ENCODE measurements around the gene HOMEZ.
A peak's percentile ranks its signal among the peaks of the same experiment; 100 is the strongest.
"Not testable (repeated sequence)": the region's sequence is repeated elsewhere in the genome, so short reads cannot be mapped to it uniquely, and the experiment has no call there.

Gene HOMEZ

DNA sequence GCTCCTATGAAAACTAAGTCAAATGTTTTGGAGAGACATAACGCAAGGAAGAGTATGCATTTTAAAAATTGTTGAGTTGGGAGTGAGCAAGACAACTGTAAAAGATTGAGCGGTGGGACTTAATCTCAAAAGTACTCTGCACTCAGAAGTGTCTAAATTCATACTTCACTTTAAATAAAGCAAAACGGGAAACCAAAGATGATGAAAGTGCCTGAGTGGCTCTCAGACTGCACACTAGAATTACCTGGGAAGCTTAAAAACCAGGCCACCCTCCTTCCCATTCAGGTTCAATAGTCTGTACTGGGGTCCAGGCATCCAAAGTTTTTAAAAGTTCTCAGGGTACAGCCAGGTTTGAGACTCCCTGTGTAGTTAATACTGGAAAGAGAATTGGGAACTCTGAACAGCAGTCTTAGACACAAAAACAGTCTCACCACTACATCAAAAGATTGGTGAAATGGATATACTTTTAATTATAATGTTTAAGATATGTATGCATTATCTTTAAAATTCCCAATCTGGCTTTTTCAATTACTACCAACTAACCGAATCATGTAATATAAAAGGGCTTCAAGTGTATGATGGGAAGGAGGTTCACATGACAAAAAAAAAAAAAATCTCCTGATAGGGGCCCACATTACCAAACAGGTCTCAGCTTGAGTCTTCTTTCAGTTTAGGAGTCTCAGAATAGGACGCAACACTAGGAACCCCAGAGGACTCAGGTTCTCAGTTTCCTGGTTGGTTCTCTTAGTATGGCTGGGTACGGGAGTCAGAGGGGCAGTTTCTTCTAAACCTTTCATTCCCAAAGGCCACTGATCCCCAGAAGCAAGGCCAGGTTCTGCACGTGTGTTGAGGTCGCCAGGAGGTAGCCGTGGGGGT, 1.0 kb downstream of the HOMEZ start:
- no peak for DNase-seq (ENCODE audit: low read depth in 3 of 3, low spot score in 1 of 3)

GRCh38 chr14:23281247-23281646, 4.7 kb downstream of the HOMEZ start:
- no peak for DNase-seq (ENCODE audit: low read depth in 3 of 3, low spot score in 1 of 3)

GRCh38 chr14:23277928-23278327, 8.0 kb downstream of the HOMEZ start:
- DNase-seq (ENCODE audit: low read depth in 3 of 3, low spot score in 1 of 3), result not testable (repeated sequence)

DNA sequence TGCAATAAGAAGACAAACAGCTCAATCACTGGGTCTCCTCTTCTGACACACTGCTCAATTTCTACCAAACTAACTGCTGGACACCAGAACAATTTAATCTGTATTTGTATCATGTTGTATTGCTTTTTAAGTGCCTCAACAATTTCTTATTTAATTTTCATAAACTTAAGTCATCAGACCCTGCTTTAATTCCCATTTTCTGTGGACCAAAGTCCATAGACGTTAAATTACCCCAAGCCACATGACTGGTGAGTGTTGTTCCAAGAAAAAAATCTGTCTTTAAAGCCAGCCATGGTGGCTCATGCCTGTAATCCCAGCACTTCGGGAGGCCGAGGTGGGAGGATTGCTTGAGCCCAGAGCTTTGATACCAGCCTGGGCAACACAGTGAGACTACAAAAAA, 8.7 kb downstream of the HOMEZ start:
- no peak for DNase-seq (ENCODE audit: low read depth in 3 of 3, low spot score in 1 of 3)

DNA sequence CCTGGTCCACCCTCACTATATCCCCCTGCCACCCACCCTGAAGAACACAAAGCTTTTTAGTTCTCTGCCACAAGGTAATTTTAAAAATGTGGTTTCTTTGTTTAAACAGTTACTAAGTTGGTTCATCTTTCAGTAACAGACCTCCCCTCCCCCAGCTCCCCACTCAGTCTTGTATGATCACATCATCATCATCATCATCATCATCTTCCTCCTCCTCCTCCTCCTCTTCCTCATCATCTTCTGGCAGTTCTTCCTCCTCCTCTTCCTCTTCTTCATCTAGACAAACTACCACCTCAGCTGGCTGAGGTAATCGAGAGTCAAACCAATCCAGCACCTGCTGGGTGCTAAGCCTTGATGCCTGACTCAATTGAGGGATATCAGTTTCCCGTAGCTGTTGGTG, 10.5 kb downstream of the HOMEZ start:
- DNase-seq (ENCODE audit: low read depth in 3 of 3, low spot score in 1 of 3), result no peak

DNA sequence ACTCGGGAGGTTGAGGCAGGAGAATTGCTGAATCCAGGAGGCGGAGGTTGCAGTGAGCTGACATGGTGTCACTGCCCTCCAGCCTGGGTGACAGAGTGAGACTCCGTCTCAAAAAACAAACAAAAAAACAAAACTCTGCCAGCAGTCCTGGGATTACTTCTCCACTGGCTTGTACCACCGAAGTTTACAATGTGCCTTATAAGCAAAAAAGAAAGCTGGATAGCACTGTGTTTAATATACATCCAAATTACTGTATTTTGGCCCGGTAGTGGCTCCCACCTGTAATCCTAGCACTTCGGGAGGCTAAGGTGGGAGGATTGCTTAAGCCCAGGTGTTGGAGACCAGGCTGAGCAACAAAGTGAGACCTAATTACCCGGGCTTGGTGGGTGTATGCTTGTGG, 16.7 kb downstream of the HOMEZ start:
- DNase-seq (ENCODE audit: low read depth in 3 of 3, low spot score in 1 of 3), result no peak

- not testable (repeated sequence) for DNase-seq (ENCODE audit: low read depth in 3 of 3, low spot score in 1 of 3)
Measured at GRCh38 chr14:23260849-23261248, 25.1 kb downstream of the HOMEZ start.

- DNase-seq (ENCODE audit: low read depth in 3 of 3, low spot score in 1 of 3), result no peak
Measured at GRCh38 chr14:23259426-23259825, 26.5 kb downstream of the HOMEZ start.

DNA sequence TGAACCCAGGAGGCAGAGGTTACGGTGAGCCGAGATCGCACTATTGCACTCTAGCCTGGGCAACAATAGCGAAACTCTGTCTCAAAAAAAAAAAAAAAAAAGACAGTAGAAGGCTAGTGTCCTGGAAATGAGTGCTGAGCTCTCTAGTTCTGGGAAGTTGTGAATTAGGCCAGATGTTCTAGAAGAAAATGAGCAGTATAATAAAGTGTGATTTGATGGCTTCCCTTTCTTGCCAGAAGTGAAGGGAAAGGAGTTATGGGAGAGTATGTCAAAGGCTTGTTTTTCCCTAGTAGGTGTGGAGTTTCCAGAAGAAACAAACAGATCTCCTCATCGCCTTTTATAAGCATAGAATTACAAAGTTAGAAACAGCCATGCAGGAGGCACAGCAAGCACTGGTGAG, 27.7 kb downstream of the HOMEZ start:
- DNase-seq (ENCODE audit: low read depth in 3 of 3, low spot score in 1 of 3), result no peak

GRCh38 chr14:23252420-23253333, 33.3 kb downstream of the HOMEZ start:
- no peak for DNase-seq (ENCODE audit: low read depth in 3 of 3, low spot score in 1 of 3)

- no peak for DNase-seq (ENCODE audit: low read depth in 3 of 3, low spot score in 1 of 3)
Measured at GRCh38 chr14:23252006-23252405, 33.9 kb downstream of the HOMEZ start.

GRCh38 chr14:23249824-23250223, 36.1 kb downstream of the HOMEZ start:
- DNase-seq (ENCODE audit: low read depth in 3 of 3, low spot score in 1 of 3), result no peak

DNA sequence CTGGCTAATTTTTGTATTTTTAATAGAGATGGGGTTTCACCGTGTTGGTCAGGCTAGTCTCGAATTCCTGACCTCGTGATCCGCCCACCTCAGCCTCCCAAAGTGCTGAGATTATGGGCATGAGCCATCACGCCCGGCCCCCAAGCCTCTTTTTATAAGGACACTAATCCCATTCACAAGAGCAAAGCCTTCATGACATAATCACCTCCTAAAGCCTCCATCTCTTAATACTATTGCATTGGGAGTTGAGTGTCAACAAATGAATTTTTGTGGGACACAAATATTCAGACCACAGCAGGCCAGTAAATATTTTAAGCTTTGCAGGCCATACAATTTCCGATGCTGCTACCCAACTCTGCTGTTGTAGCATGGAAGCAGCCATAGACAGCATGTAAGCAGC, 37.3 kb downstream of the HOMEZ start:
- no peak for DNase-seq (ENCODE audit: low read depth in 3 of 3, low spot score in 1 of 3)

DNA sequence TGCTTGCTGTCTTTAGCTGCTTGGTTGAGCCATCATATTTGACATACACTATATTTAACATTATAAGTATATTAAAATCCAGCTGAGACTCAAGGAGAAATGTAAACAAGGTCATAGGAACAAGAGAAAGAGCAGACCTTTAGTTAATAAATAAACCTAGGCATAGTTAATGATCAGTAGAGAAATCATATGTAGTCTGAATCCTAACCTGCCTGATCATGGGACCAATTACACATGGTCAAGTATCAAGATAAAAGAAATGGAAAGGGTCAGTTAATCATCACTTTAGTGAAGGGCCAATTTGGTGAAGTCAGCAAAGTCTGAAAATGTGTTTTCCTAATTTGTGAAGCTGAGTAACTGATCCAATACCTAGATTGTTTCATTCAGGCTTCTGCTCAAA, 40.6 kb downstream of the HOMEZ start:
- DNase-seq (ENCODE audit: low read depth in 3 of 3, low spot score in 1 of 3), result no peak

GRCh38 chr14:23243066-23243465, 42.9 kb downstream of the HOMEZ start:
- DNase-seq (ENCODE audit: low read depth in 3 of 3, low spot score in 1 of 3), result no peak

- no peak for DNase-seq (ENCODE audit: low read depth in 3 of 3, low spot score in 1 of 3)
Measured at GRCh38 chr14:23242076-23242475, 43.9 kb downstream of the HOMEZ start.

- DNase-seq (ENCODE audit: low read depth in 3 of 3, low spot score in 1 of 3), result not testable (repeated sequence)
Measured at GRCh38 chr14:23241061-23241715, 44.7 kb downstream of the HOMEZ start.

GRCh38 chr14:23240661-23241060, 45.3 kb downstream of the HOMEZ start:
- no peak for DNase-seq (ENCODE audit: low read depth in 3 of 3, low spot score in 1 of 3)

- DNase-seq (ENCODE audit: low read depth in 3 of 3, low spot score in 1 of 3), result peak; percentile 23 to 77 (median 53)
Measured at GRCh38 chr14:23237772-23238594, 47.9 kb downstream of the HOMEZ start, which contains the start of gene RNF212B. RNF212B (plus strand) TSS chr14:23237936; CDS start chr14:23240346, 2,410 bp downstream.

DNA sequence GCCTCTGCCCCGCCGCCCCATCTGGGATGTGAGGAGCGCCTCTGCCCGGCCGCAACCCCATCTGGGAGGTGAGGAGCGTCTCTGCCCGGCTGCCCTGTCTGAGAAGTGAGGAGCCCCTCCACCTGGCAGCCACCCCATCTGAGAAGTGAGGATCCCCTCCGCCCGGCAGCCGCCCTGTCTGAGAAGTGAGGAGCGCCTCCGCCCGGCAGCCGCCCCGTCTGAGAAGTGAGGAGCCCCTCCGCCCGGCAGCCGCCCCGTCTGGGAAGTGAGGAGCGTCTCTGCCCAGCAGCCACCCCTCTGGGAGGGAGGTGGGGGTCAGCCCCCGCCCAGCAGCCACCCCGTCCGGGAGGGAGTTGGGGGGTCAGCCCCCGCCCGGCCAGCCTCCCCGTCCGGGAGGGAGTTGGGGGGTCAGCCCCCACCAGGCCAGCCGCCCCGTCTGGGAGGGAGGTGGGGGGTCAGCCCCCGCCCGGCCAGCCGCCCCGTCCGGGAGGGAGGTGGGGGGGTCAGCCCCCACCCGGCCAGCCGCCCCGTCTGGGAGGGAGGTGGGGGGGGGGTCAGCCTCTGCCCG, 53.6 kb downstream of the HOMEZ start:
- not testable (repeated sequence) for DNase-seq (ENCODE audit: low read depth in 3 of 3, low spot score in 1 of 3)

Data from stimulated activated CD4-positive, alpha-beta T cell treated with anti-CD3 and anti-CD28 coated beads, TNF-alpha, amount 100 ng/mL, for 1 hour (primary cell).